GM08714 (cell line): ENCODE data around the gene SLC9C2.
"Not testable (repeated sequence)": the region's sequence is repeated elsewhere in the genome, so short reads cannot be mapped to it uniquely, and the experiment has no call there.

Experiments used
- H3K4me3 ChIP-seq: fragments of 200-500 bp; sonication (Bioruptor generic); 2 replicates; pipeline ENCODE4 v1.5.1; 2014; ENCODE audit warnings: mild to moderate bottlenecking, low read length, inconsistent platforms
- ZNF274 ChIP-seq: IDR thresholded peaks from 2 replicates; pipeline ENCODE4 v1.6.1; 2012; ENCODE audit warnings: mild to moderate bottlenecking, low read depth, low read length

The SLC9C2 gene

DNA sequence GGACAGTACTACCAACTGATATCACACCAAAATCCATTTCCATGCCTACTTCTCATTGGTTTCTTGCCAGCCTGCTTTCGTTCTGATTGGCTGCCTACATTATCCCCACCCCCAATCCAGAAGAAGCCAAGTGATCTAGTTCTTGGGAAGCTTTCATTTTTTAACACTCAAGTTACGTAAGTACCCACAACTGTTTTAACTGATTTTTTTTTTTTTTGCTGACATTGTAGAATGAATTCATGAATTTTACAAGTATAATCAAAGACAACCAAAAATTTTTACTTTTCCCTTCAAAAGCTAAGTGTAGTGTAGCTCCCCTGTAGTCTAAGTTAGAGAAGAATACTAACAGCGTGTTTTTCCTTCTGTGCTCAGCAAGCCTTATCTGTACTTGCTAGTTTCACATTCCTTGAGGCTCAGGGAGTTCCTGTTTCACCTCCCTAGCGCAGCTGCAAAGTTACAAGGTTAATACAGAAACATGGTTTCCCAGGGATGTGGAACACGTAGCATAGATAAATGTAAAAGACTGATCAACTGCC is at the start of gene SLC9C2:
Gene SLC9C2, minus strand, starts transcription at position 17 of the 536 bp plus-strand sequence. CDS start 1,296 bp downstream, outside the sequence.
- no peak within 1 kb of the TSS for H3K4me3 ChIP-seq
- TF ChIP-seq ZNF274, result no peak

GRCh38 chr1:173648880-173649605 is 46.2 kb upstream of the SLC9C2 start:
- no peak for TF ChIP-seq ZNF274
- H3K4me3 ChIP-seq, result no peak overlapping the region

- TF ChIP-seq ZNF274, result no peak
Observed at GRCh38 chr1:173646656-173647055, 43.8 kb upstream of the SLC9C2 start.

DNA sequence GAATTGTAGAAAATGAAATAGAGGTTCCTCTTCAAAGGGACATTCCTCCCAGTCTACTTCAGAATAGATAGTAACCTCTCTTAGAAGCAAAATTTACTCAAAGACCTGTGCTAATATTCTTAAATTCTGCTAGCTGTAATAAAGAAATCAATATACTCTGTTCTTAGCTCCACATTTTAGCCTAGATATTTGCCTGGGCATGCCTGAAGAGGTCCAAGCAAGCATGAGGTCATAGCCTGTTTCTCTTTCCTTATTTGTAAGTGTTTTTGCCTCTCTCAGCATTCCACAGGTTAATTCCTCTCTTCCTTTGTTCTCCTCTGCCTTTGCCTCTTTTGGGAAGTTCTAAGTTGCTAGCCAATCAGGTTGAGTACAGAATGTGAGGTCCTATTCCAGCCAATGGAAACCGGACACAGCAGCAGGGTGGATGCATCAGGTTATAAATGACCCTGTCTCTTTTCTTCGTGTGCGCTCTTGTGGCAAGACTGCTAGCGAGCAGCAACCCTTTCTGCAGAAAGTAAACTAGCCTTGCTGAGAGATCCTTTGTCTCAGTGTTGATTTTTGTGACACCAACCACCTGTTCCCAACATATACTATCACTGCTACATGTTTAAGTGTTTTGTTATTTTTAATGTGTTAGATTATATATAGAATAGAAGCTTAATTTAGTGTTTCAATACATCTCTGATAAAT is 39.7 kb upstream of the SLC9C2 start:
- not testable (repeated sequence) for H3K4me3 ChIP-seq

More at GRCh38 chr1:173646656-173647055, 43.8 kb upstream of the SLC9C2 start:
- no peak overlapping the region for H3K4me3 ChIP-seq

GRCh38 chr1:173639102-173639501 is 36.2 kb upstream of the SLC9C2 start:
- no peak overlapping the region for H3K4me3 ChIP-seq
- no peak for TF ChIP-seq ZNF274

DNA sequence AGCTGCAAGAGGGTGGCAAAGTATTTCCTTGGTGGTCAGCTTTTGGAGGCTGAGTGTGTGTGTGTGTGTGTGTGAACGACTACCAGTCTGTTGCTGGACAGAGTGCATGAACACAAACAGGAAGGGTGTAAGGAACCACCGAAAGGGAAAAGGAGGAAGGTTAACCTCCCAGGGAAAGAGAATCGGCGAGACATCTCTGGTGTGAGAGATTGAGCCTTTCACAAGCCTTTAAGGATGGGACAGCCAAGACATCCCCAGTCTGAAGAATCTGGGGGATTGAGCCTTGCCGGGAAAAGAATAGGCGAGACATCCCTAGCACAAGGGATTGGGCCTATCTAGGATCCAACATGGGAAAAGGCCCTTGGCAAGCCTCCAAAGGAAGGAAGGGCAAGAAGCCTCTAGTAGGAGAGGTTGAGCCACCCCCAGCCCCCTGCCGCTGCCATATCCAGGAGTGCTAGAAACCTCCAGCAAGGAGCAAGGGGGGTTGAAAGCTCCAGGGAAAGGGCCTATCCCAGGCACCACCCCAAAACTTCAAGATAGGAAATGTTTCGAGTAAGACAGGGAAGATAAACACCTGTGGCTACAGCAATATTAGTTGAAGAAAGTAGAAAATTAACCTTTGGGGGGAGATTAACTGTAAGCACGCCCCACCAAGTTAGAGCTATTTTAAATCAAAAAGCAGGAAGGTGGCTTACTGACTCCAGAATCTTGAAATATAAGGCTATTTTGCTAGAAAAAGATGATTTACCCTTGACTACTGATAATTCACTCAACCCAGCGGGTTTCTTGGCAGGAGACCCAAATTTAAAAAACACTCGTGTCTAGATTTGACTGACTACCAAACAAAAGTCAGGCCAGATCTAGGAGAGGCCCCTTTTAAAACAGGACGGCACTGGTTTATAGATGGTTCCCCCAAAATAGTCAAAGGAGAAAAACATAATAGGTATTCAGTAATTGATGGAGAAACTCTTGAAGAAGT is 35.5 kb upstream of the SLC9C2 start:
- H3K4me3 ChIP-seq, result no peak overlapping the region
- TF ChIP-seq ZNF274, result no peak

DNA sequence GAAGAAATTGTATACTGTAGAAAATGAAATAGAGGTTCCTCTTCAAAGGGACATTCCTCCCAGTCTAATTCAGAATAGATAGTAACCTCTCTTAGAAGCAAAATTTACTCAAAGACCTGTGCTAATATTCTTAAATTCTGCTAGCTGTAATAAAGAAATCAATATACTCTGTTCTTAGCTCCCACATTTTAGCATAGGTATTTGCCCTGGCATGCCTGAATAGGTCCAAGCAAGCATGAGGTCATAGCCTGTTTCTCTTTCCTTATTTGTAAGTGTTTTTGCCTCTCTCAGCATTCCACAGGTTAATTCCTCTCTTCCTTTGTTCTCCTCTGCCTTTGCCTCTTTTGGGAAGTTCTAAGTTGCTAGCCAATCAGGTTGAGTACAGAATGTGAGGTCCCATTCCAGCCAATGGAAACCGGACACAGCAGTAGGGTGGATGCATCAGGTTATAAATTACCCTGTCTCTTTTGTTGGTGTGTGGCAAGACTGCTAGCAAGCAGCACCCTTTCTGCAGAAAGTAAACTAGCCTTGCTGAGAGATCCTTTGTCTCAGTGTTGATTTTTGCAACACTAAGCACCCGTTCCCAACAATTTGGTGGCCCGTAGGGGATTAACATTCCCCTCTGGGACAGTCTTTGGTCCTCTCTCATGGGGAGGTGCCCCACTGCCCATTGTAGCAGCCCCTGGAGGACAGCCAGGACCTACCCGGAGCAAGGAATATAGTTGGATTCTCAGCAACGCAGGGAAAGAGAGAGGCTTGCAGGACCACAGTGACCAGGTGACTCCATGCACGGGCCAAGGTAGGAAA is 34.6 kb upstream of the SLC9C2 start:
- not testable (repeated sequence) for H3K4me3 ChIP-seq

DNA sequence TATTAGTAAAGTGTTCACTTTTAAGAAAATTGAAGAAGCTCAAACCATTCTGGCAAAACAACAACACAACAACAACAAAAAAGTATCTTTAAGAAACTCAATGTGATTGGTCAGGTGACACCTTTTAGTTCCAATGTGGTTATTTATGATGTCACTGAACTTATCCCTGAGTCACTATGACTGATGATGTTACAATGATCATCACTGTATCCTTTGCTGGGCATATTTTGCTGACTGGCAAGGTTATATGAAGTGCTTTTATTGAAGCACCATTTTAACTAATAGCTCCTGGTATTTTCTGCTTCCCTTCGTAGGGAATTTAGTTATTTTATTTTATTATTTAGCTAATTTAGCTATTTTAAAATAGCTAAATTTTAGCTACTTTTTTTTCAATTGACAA is 32.2 kb upstream of the SLC9C2 start, which contains the start of gene TEX50:
Gene TEX50, plus strand, starts transcription at position 223 of the 400 bp plus-strand sequence. CDS start 184 bp downstream, outside the sequence.
- TF ChIP-seq ZNF274, result no peak
- no peak within 1 kb of the TSS for H3K4me3 ChIP-seq

DNA sequence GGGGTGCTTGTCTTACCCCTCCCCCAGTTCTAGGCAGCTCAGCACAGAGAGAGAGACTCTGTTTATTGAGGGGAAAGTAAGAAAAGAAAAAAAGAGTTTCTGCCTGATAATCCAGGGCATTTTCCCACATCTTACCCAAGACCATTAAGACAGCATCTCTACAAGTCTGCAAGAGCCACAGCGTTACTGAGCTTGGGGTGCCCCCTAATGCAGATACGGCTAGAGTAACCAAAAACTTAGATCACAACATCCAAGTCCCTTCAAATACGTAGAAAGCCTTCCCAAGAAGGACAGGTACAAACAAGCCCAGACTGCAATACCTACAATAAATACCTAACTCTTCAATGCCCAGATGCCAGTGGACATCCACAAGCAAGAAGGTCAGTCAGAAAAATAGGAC is 26.0 kb upstream of the SLC9C2 start:
- no peak overlapping the region for H3K4me3 ChIP-seq
- TF ChIP-seq ZNF274, result no peak

GRCh38 chr1:173627269-173627668 is 24.4 kb upstream of the SLC9C2 start:
- TF ChIP-seq ZNF274, result no peak

DNA sequence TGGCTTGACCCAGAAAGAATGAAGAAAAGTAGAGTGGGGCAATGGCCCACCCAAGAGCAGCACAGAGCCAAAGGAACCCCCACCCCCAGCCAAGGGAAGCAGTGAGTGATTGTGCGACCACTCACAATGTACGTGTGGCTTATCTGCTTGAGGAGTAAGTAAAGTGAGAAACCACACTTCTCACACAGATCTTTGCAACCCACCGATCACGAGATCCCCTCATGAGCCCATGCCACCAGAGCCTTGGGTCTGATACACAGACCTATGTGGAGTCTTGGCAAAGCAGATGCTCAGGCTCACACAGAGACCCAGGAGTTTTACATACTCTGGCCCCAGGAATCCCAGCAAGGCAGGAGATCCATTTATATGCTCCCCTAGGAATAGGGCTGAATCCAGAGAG is 14.0 kb upstream of the SLC9C2 start:
- no peak for TF ChIP-seq ZNF274
- no peak overlapping the region for H3K4me3 ChIP-seq

More at GRCh38 chr1:173627269-173627668, 24.4 kb upstream of the SLC9C2 start:
- H3K4me3 ChIP-seq, result no peak overlapping the region

- not testable (repeated sequence) for H3K4me3 ChIP-seq
Observed at GRCh38 chr1:173613086-173613485, 10.2 kb upstream of the SLC9C2 start.

- no peak for TF ChIP-seq ZNF274
- H3K4me3 ChIP-seq, result no peak overlapping the region
Observed at GRCh38 chr1:173608503-173609216, 5.8 kb upstream of the SLC9C2 start.
